H1 (cell line): ENCODE measurements around the gene SLC22A23. TPM values are rescaled to one million over a fixed set of nuclear protein-coding genes. Genes with fewer than 3 reads are reported as not detected.

Experiments used
- CTCF ChIA-PET: fragments of 300-600 bp; sonication (Branson Sonifier 250); formaldehyde crosslinking; loops from one replicate; lab custom pipeline; 2021; ENCODE audit not compliant: partially characterized antibody; lab: Charles Lee
- POLR2A ChIA-PET: fragments of 300-600 bp; sonication (Branson Sonifier 250); formaldehyde crosslinking; loops from one replicate; lab custom pipeline; 2021; ENCODE audit warnings: inconsistent platforms; ENCODE audit not compliant: partially characterized antibody; lab: Charles Lee
- DNase-seq, 2 experiments: peaks; one replicate each; pipeline versions ENCODE4 v3.0.0 to v3.0.0-alpha.2; 2010 to 2022; ENCODE audit warnings: low spot score in 2 of 2, low read depth in 1 of 2, mixed read lengths in 1 of 2
- FAIRE-seq: peaks from 2 replicates; lab custom pipeline; 2011; peaks lifted over from hg19 to GRCh38; lab: Jason Lieb, UNC
- H2AFZ ChIP-seq: 2 replicates; pipeline ENCODE4 v1.8.1; 2012; ENCODE audit warnings: low read length, inconsistent platforms
- H2AK5ac ChIP-seq: 2 replicates; pipeline ENCODE4 v1.6.1; 2013; ENCODE audit warnings: low read depth, low read length
- H2BK120ac ChIP-seq: replicated peaks from 2 replicates; pipeline ENCODE3; 2013; ENCODE audit warnings: low read depth, low read length, inconsistent platforms
- H2BK12ac ChIP-seq: 2 replicates; pipeline ENCODE4 v1.6.1; 2013; ENCODE audit warnings: low read depth, low read length
- H2BK15ac ChIP-seq: 2 replicates; pipeline ENCODE4 v1.6.1; 2013; ENCODE audit warnings: low read length
- H2BK20ac ChIP-seq: 2 replicates; pipeline ENCODE4 v1.6.1; 2013; ENCODE audit warnings: low read length
- H2BK5ac ChIP-seq: 2 replicates; pipeline ENCODE4 v1.6.1; 2013; ENCODE audit warnings: low read depth, low read length
- H3K14ac ChIP-seq: 2 replicates; pipeline ENCODE4 v1.6.1; 2013; ENCODE audit warnings: inconsistent platforms; ENCODE audit not compliant: insufficient read length
- H3K18ac ChIP-seq: 2 replicates; pipeline ENCODE4 v1.6.1; 2013; ENCODE audit warnings: low read length; ENCODE audit errors: extremely low read depth
- H3K23ac ChIP-seq: 2 replicates; pipeline ENCODE4 v1.6.1; 2013; ENCODE audit warnings: inconsistent platforms; ENCODE audit not compliant: insufficient read length
- H3K23me2 ChIP-seq: 2 replicates; pipeline ENCODE4 v1.6.1; 2013; ENCODE audit warnings: low read depth, low read length
- H3K27ac ChIP-seq: 2 replicates; pipeline ENCODE4 v1.6.1; 2011; ENCODE audit warnings: low read depth, low read length, inconsistent platforms
- H3K27me3 ChIP-seq, 4 experiments: replicated peaks in 1 of 4; 1 replicate in 1 of 4; 2 replicates in 3 of 4; pipeline versions ENCODE4 v1.6.1 to v1.8.1; 2011 to 2013; ENCODE audit warnings: low read length in 3 of 4, mild to moderate bottlenecking in 3 of 4, inconsistent platforms in 2 of 4, mixed read lengths in 2 of 4, moderate library complexity in 1 of 4; ENCODE audit not compliant: control insufficient read depth in 3 of 4, insufficient read depth in 3 of 4; ENCODE audit errors: extremely low read depth in 1 of 4
- H3K36me3 ChIP-seq, 4 experiments: 2 replicates each; pipeline versions ENCODE4 v1.6.1 to v1.8.1; 2011 to 2013; ENCODE audit warnings: mild to moderate bottlenecking in 4 of 4, low read length in 3 of 4, moderate library complexity in 2 of 4, control low read depth in 1 of 4, inconsistent platforms in 1 of 4; ENCODE audit not compliant: insufficient read depth in 4 of 4, control insufficient read depth in 2 of 4
- H3K4ac ChIP-seq: replicated peaks from 2 replicates; pipeline ENCODE3; 2013; ENCODE audit warnings: low read length, low read depth, mixed read lengths, inconsistent platforms; ENCODE audit not compliant: insufficient read length
- H3K4me1 ChIP-seq, 4 experiments: replicated peaks in 1 of 4; 1 replicate in 1 of 4; 2 replicates in 3 of 4; pipeline versions ENCODE4 v1.6.1 to v1.8.1; 2011 to 2013; ENCODE audit warnings: low read length in 3 of 4, inconsistent platforms in 2 of 4, mixed read lengths in 1 of 4; ENCODE audit not compliant: insufficient read depth in 4 of 4, control insufficient read depth in 3 of 4
- H3K4me2 ChIP-seq, 2 experiments: 2 replicates each; pipeline versions ENCODE4 v1.6.1 to v1.8.1; 2011 to 2013; ENCODE audit warnings: low read depth in 2 of 2, low read length in 2 of 2, control low read depth in 1 of 2, inconsistent platforms in 1 of 2, mild to moderate bottlenecking in 1 of 2; ENCODE audit not compliant: insufficient read depth in 1 of 2
- H3K4me3 ChIP-seq, 4 experiments: fragments of 200-600, 300-600 bp in 1 of 4; sonication (generic), shearing (Covaris generic), sonication (Bioruptor Twin) in 1 of 4; 2 replicates each; pipeline versions ENCODE4 v1.5.1 to v1.8.1; 2011 to 2016; ENCODE audit warnings: low read length in 4 of 4, low read depth in 3 of 4, control low read depth in 2 of 4, inconsistent platforms in 2 of 4, mild to moderate bottlenecking in 2 of 4, mixed read lengths in 1 of 4, moderate library complexity in 1 of 4; ENCODE audit not compliant: insufficient read depth in 2 of 4; ENCODE audit errors: extremely low read depth in 1 of 4
- H3K56ac ChIP-seq: replicated peaks from 2 replicates; pipeline ENCODE3; 2013; ENCODE audit warnings: low read depth, mild to moderate bottlenecking, mixed read lengths, low read length, inconsistent platforms; ENCODE audit not compliant: insufficient read length
- H3K79me1 ChIP-seq: 2 replicates; pipeline ENCODE4 v1.6.1; 2013; ENCODE audit warnings: low read depth, low read length, control low read depth
- H3K79me2 ChIP-seq, 2 experiments: 2 replicates each; pipeline versions ENCODE4 v1.6.1 to v1.8.1; 2012 to 2013; ENCODE audit warnings: low read length in 2 of 2, mild to moderate bottlenecking in 2 of 2, inconsistent platforms in 1 of 2; ENCODE audit not compliant: insufficient read depth in 2 of 2, control insufficient read depth in 1 of 2
- H3K9ac ChIP-seq, 4 experiments: replicated peaks in 1 of 4; 1 replicate in 1 of 4; 2 replicates in 3 of 4; pipeline versions ENCODE4 v1.6.1 to v1.8.1; 2011 to 2013; ENCODE audit warnings: low read depth in 3 of 4, low read length in 3 of 4, control low read depth in 2 of 4, mild to moderate bottlenecking in 2 of 4, moderate library complexity in 2 of 4, inconsistent platforms in 1 of 4; ENCODE audit errors: extremely low read depth in 1 of 4
- H3K9me3 ChIP-seq, 2 experiments: 2 replicates each; pipeline versions ENCODE4 v1.6.1 to v1.8.1; 2012 to 2013; ENCODE audit warnings: mild to moderate bottlenecking in 2 of 2, moderate library complexity in 2 of 2, control low read depth in 1 of 2, inconsistent platforms in 1 of 2, low read depth in 1 of 2, low read length in 1 of 2, mixed read lengths in 1 of 2; ENCODE audit not compliant: insufficient read depth in 2 of 2
- H4K20me1 ChIP-seq, 2 experiments: replicated peaks in 1 of 2; 2 replicates each; pipeline versions ENCODE3 to v1.8.1; 2011 to 2013; ENCODE audit warnings: inconsistent platforms in 2 of 2, low read length in 2 of 2, mild to moderate bottlenecking in 1 of 2; ENCODE audit not compliant: insufficient read depth in 2 of 2, control insufficient read depth in 1 of 2
- H4K5ac ChIP-seq: 2 replicates; pipeline ENCODE4 v1.6.1; 2013; ENCODE audit warnings: low read length, low read depth, mixed read lengths, inconsistent platforms; ENCODE audit not compliant: insufficient read length
- H4K8ac ChIP-seq: 2 replicates; pipeline ENCODE4 v1.8.0; 2013; ENCODE audit warnings: mild to moderate bottlenecking, moderate library complexity, low read length, inconsistent platforms; ENCODE audit not compliant: insufficient read depth; ENCODE audit errors: extremely low read depth
- H4K91ac ChIP-seq: replicated peaks from 2 replicates; pipeline ENCODE3; 2013; ENCODE audit warnings: low read length, mixed read lengths, inconsistent platforms; ENCODE audit not compliant: insufficient read length
- CHD1 ChIP-seq: IDR thresholded peaks from 2 replicates; pipeline ENCODE4 v1.6.1; 2012; ENCODE audit warnings: low read depth, low read length, improper control_type of control experiment
- CTBP2 ChIP-seq: IDR thresholded peaks from 2 replicates; pipeline ENCODE4 v1.7.0; 2011; ENCODE audit warnings: borderline replicate concordance, mild to moderate bottlenecking, moderate library complexity, mixed read lengths, low read length; ENCODE audit not compliant: insufficient read depth, insufficient read length
- CTCF ChIP-seq, 3 experiments: IDR thresholded peaks; 1 replicate in 2 of 3; 2 replicates in 1 of 3; pipeline versions ENCODE4 v1.5.1 to v1.6.1; 2011; ENCODE audit warnings: low read length in 3 of 3, mild to moderate bottlenecking in 3 of 3, inconsistent platforms in 2 of 3, low read depth in 1 of 3, moderate library complexity in 1 of 3; ENCODE audit not compliant: insufficient read depth in 1 of 3; ENCODE audit errors: control extremely low read depth in 1 of 3
- E2F6 ChIP-seq: IDR thresholded peaks from 2 replicates; pipeline ENCODE4 v1.6.1; 2012; ENCODE audit warnings: inconsistent platforms
- JUND ChIP-seq: IDR thresholded peaks from 2 replicates; pipeline ENCODE4 v1.6.1; 2011; ENCODE audit warnings: mild to moderate bottlenecking, improper control_type of control experiment, low read length
- MAFK ChIP-seq: IDR thresholded peaks from 2 replicates; pipeline ENCODE4 v1.6.1; 2012; ENCODE audit warnings: low read depth, mild to moderate bottlenecking, improper control_type of control experiment, low read length
- NANOG ChIP-seq: IDR thresholded peaks from 2 replicates; pipeline ENCODE4 v1.6.1; 2011; ENCODE audit warnings: low read length, low read depth, mild to moderate bottlenecking, inconsistent platforms; ENCODE audit not compliant: insufficient read depth, poor library complexity, severe bottlenecking
- SIRT6 ChIP-seq: IDR thresholded peaks from one replicate; pipeline ENCODE4 v1.7.1; 2012; ENCODE audit warnings: low read length, inconsistent platforms
- SP1 ChIP-seq: IDR thresholded peaks from 2 replicates; pipeline ENCODE4 v1.6.1; 2011; ENCODE audit warnings: low read depth, low read length
- SP2 ChIP-seq: IDR thresholded peaks from 2 replicates; pipeline ENCODE4 v1.6.1; 2012; ENCODE audit warnings: mild to moderate bottlenecking, low read length, inconsistent platforms
- ZNF274 ChIP-seq: IDR thresholded peaks from 2 replicates; pipeline ENCODE4 v1.7.0; 2012; ENCODE audit warnings: low read length, borderline replicate concordance; ENCODE audit errors: extremely low read depth
- WGBS, 2 experiments: shearing (Covaris generic) in 1 of 2; methylation state at CpG; one replicate each; pipeline versions ENCODE4 v1.1.6 to v1.1.7; 2013 to 2015; ENCODE audit warnings: low lambda C conversion rate in 2 of 2, mixed read lengths in 2 of 2, inconsistent platforms in 1 of 2, low coverage in 1 of 2, missing lambda C conversion rate in 1 of 2; ENCODE audit not compliant: insufficient replicate concordance in 2 of 2, insufficient coverage in 1 of 2, insufficient read length in 1 of 2; ENCODE audit errors: extremely low coverage in 1 of 2, missing lambda C conversion rate in 1 of 2; 5-methylcytosine and 5-hydroxymethylcytosine counted together
- polyA plus RNA-seq, 7 experiments: library from polyadenylated mRNA; depleted of rRNA in 3 of 7; stranded (reverse) in 5 of 7; unstranded in 2 of 7; fragments of >200 nt in 5 of 7; fragments of 200-250 nt in 2 of 7; gene quantifications; 1 replicate in 5 of 7; 2 replicates in 1 of 7; 4 replicates in 1 of 7; pipeline versions ENCODE4 v1.2.1 to v1.2.3, GENCODE V29; 2011 to 2013; ENCODE audit warnings: missing spikeins in 2 of 7, mixed read lengths in 2 of 7
- total RNA-seq: library from RNA; stranded (reverse); fragmentation: NEBNext Ultra II Directional; extraction: Animal tissue kit (Norgen Biotek cat#: 25700); gene quantifications from 2 replicates; pipeline ENCODE4 v1.2.1, GENCODE V29; 2021

Gene SLC22A23
- total and polyA plus RNA-seq, 2 of the 8 experiments (the other 6 are each of a cell fraction or from before 2014, with no cell fraction given): 9.9 to 38.4 TPM

DNA sequence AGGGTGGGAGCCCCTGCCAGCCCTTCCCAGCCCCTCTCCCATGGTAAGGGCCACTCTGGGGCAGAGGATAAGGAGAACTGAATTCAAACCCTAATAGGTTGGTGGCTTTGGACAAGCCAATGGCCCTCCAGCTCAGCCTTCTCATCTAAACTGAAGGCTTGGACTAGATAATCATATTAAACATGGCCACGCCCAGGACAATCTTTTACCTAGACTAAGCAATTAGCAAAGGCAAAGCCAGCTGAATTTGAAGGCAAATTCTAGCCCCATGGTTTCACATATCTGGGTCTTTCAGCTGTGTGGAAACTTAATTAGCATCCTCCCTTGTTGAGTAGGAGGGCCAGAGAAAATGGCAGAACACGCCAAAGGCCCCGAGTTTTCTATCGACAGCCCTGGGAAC, 10.7 kb downstream of the SLC22A23 start:
- peaks cover 2 to 10% (median 7%) of the 10 kb centered on the region in 4 experiments; a peak in 6 of 7 replicates for H3K4me1 ChIP-seq
- TF ChIP-seq CTCF (IDR thresholded peaks at IDR 0.05; ENCODE audit: control extremely low read depth in 1 of 3, insufficient read depth in 1 of 3, low read depth in 1 of 3, low read length in 3 of 3): no peak
- no peak for TF ChIP-seq ZNF274
- no peak for TF ChIP-seq SP2
- TF ChIP-seq CTBP2: no peak
- TF ChIP-seq SP1: no peak
- TF ChIP-seq E2F6: no peak
- TF ChIP-seq NANOG: no peak
- TF ChIP-seq SIRT6: no peak
- TF ChIP-seq CHD1: no peak
- no peak for TF ChIP-seq MAFK
- no peak for TF ChIP-seq JUND

More for the DNA sequence above, 10.7 kb downstream of the SLC22A23 start:
- Histone ChIP-seq H3K4ac (no peak overlapping the region), H3K23me2 (no peaks in the 10 kb centered on the region), H2BK15ac (no peak overlapping the region), H2AK5ac (no peak overlapping the region), H3K9ac (no peak overlapping the region), H4K5ac (no peak overlapping the region), H2BK120ac (no peak overlapping the region), H3K79me2 (peaks cover 12 to 81% of the 10 kb centered on the region in 2 experiments), H3K79me1 (peaks cover 7% of the 10 kb centered on the region; the same call in 1 of the 2 replicates), H2BK12ac (no peak overlapping the region), H3K23ac (no peak overlapping the region), H2BK20ac (no peak overlapping the region), H4K20me1 (no peaks in the 10 kb centered on the region), H3K4me3 (no peak overlapping the region), H3K18ac (no peak overlapping the region; the same call in 1 of the 2 replicates), H3K14ac (no peak overlapping the region), H4K8ac (no peak overlapping the region), H2BK5ac (no peak overlapping the region), H3K56ac (no peak overlapping the region), H3K36me3 (no peaks in the 10 kb centered on the region), H3K27ac (no peak overlapping the region), H2AFZ (no peak overlapping the region), H3K27me3 (no peaks in the 10 kb centered on the region), H4K91ac (no peak overlapping the region), H3K9me3 (no peaks in the 10 kb centered on the region; a peak in 1 of 4 replicates), H3K4me2 (no peak overlapping the region)
- FAIRE-seq: no peak
- DNase-seq: no peak
- ChIA-PET POLR2A (interaction anchor here (0.6 kb wide), 1 partner anchor 152 kb away, joined by 3 read pairs; no protein-coding TSS in a partner anchor), CTCF (interaction anchor here (0.9 kb wide), 1 partner anchor 33 kb away, joined by 3 read pairs; no protein-coding TSS in a partner anchor)
- WGBS, 2 experiments: 87% methylated on average over 4 of the region's 4 CpGs; no CpG with 5 or more reads in 1 of the 2 experiments
